Astrocyte (in vitro differentiated cells and primary cell): ENCODE measurements around the gene GRAPL.
"Not testable (repeated sequence)": the region's sequence is repeated elsewhere in the genome, so short reads cannot be mapped to it uniquely, and the experiment has no call there.

Source experiments
- EZH2 ChIP-seq: IDR thresholded peaks from 2 replicates; pipeline ENCODE4 v1.6.1; 2012; ENCODE audit warnings: mild to moderate bottlenecking, low read length, inconsistent platforms; ENCODE audit not compliant: insufficient read depth
- TF ChIP-seq, protein P1 (sequence below): IDR thresholded peaks from 2 replicates; pipeline ENCODE4 v1.5.1; 2011; ENCODE audit warnings: low read depth, mild to moderate bottlenecking, inconsistent platforms, low read length, moderate library complexity; ENCODE audit not compliant: insufficient read depth

- TF ChIP-seq EZH2 = not testable (repeated sequence)
- TF ChIP-seq, protein P1, sequence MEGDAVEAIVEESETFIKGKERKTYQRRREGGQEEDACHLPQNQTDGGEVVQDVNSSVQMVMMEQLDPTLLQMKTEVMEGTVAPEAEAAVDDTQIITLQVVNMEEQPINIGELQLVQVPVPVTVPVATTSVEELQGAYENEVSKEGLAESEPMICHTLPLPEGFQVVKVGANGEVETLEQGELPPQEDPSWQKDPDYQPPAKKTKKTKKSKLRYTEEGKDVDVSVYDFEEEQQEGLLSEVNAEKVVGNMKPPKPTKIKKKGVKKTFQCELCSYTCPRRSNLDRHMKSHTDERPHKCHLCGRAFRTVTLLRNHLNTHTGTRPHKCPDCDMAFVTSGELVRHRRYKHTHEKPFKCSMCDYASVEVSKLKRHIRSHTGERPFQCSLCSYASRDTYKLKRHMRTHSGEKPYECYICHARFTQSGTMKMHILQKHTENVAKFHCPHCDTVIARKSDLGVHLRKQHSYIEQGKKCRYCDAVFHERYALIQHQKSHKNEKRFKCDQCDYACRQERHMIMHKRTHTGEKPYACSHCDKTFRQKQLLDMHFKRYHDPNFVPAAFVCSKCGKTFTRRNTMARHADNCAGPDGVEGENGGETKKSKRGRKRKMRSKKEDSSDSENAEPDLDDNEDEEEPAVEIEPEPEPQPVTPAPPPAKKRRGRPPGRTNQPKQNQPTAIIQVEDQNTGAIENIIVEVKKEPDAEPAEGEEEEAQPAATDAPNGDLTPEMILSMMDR = not testable (repeated sequence)
Observed at GRCh38 chr17:19150678-19151615, 23.6 kb downstream of the GRAPL start.
